ENCODE results near the gene TBC1D21.

DNA sequence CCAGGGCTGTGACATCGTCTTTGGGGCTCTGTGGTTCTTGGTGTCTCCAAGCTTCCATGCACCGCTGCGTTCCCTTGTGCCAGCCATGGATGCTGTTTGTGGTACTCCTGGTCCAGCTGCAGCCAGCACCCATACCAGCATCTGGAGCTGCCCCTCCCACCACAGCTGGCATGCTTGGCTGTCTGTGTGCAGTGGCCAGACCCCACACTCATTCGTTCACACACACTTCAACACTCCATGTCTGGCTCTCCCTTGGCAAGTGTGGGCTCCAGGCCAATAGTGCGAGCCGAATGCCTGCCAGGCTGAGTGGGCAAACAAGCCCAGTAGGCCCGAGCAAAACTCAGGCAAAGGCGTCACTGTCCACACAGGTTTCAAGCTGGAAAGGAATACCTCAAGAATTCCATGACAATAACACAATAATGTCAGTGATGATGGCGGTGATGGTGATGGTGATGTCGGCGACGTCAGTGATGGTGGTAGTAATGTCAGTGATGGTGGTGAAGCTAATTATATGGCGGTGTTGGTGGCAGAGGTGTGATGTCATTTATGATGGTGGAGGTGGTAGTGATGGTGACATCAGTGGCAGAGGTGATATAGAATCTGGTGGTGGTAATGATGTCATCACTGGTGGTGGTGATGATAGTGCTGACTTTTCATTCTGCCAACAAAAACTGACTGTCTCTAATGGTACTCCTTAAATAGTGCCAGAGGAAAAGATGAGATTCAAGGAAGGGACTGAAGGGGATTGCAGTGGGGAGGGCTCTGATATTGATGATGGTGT, 19.3 kb downstream of the TBC1D21 start:
- TF ChIP-seq POLR2A (IDR thresholded peaks at IDR 0.05): no peak
- no peak for TF ChIP-seq CTCF (IDR thresholded peaks at IDR 0.05)
